Naive thymus-derived CD8-positive, alpha-beta T cell (primary cell): ENCODE measurements around the gene PDE9A. TPM values are rescaled to one million over a fixed set of nuclear protein-coding genes. Genes with fewer than 3 reads are reported as not detected.
A peak's percentile ranks its signal among the peaks of the same experiment; 100 is the strongest.

Source experiments
- ATAC-seq, 2 donors: fragments of 150-1000 bp; cut with Tn5 transposase in 1 of 2; sonication (Bioruptor Pico), chemical (Tn5 transposase) in 1 of 2; 1 replicate in 1 of 2; 2 replicates in 1 of 2; pipeline ENCODE4 v1.10.0; 2021; ENCODE audit warnings: mild to moderate bottlenecking in 2 of 2, moderate library complexity in 2 of 2
- POLR2A ChIA-PET: fragments of 350-600 bp; sonication (Branson Sonifier 250); formaldehyde crosslinking; loops from one replicate; lab custom pipeline; 2021; ENCODE audit warnings: antibody characterized with exemption; lab: Charles Lee
- DNase-seq, 10 donors: peaks; one replicate each; pipeline versions ENCODE4 v3.0.0 to v3.0.0-alpha.2; 2020 to 2022
- H3K27ac Mint-ChIP-seq, 10 donors: one replicate each; pipeline ENCODE4 v1.8.0; 2020 to 2022; ENCODE audit warnings: mild to moderate bottlenecking in 10 of 10, mixed read lengths in 10 of 10, moderate library complexity in 4 of 10, inconsistent platforms in 1 of 10
- H3K27me3 Mint-ChIP-seq, 5 donors: one replicate each; pipeline ENCODE4 v1.8.0; 2021 to 2022; ENCODE audit warnings: mixed read lengths in 5 of 5
- H3K36me3 Mint-ChIP-seq, 3 donors: one replicate each; pipeline ENCODE4 v1.8.0; 2020 to 2022; ENCODE audit warnings: mixed read lengths in 3 of 3, mild to moderate bottlenecking in 2 of 3, inconsistent platforms in 1 of 3
- H3K4me1 Mint-ChIP-seq, 4 donors: one replicate each; pipeline ENCODE4 v1.8.0; 2021 to 2022; ENCODE audit warnings: mixed read lengths in 4 of 4
- H3K4me3 Mint-ChIP-seq, 10 donors: one replicate each; pipeline ENCODE4 v1.8.0; 2020 to 2022; ENCODE audit warnings: mild to moderate bottlenecking in 10 of 10, mixed read lengths in 10 of 10, moderate library complexity in 6 of 10, inconsistent platforms in 1 of 10
- H3K9me3 Mint-ChIP-seq, 9 donors: one replicate each; pipeline ENCODE4 v1.8.0; 2020 to 2022; ENCODE audit warnings: mixed read lengths in 9 of 9, mild to moderate bottlenecking in 3 of 9, inconsistent platforms in 1 of 9, moderate library complexity in 1 of 9
- polyA plus RNA-seq, 3 donors: library from polyadenylated mRNA; unstranded; fragments of 300-500 nt; fragmentation: Illumina TruSeq; gene quantifications; one replicate each; pipeline ENCODE4 v1.2.3, GENCODE V29; 2021
- total RNA-seq, 8 experiments: library from RNA in 2 of 8; stranded (reverse) in 2 of 8; gene quantifications; one replicate each; pipeline ENCODE4 v1.2.3 and lab custom pipeline; 2021 to 2026

Gene PDE9A
- total and polyA plus RNA-seq, 5 experiments from 2014 or later: 3.6 to 17.1 (median 5.1) TPM

DNA sequence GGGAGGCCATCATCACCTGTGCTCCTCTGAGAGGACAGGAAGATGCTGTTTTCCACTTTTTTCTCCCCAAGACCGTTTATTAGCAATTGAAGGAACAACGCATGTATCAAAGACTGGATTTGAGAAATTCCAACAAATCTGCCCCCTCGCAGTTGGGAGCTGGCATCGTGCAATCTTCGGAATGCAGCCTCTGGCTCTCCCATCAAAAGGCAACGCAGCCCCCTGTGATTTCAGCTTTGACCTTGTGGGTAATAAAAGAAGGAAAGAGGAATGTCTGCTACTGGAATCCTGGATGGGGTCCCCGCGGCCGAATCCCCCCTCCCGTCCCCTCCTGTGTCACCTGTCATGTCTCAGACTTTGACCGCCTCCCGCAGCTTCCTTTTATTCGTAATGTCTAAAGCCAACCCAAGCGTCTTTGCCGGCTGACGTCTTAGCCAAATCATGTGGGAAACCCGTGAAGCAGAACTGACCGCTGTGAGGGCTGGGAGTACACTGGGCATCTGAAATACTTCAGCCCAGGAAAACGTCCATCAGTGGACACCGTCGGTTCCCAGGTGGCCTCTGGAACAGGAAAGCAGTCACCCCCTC lies 124.4 kb downstream of the PDE9A start:
- POLR2A ChIA-PET: no interaction called here
- Mint-ChIP-seq H3K27ac (peak overlapping the region in 5 of 10 donors; percentile 6 to 67 (median 51)), H3K4me3 (no peak overlapping the region), H3K4me1 (peaks cover 13 to 26% (median 26%) of the 10 kb centered on the region in 4 donors), H3K36me3 (peaks cover 0 to 20% (median 5%) of the 10 kb centered on the region in 3 donors), H3K9me3 (no peaks in the 10 kb centered on the region), H3K27me3 (no peaks in the 10 kb centered on the region)
- ATAC-seq (no peak), DNase-seq (no peak)

- ATAC-seq: no peak
- H3K4me1 Mint-ChIP-seq: peaks cover 22 to 42% (median 41%) of the 10 kb centered on the region in 4 donors
- H3K27me3 Mint-ChIP-seq: no peaks in the 10 kb centered on the region
- DNase-seq: no peak
- H3K4me3 Mint-ChIP-seq: no peak overlapping the region
- H3K36me3 Mint-ChIP-seq: peaks cover 0 to 11% (median 3%) of the 10 kb centered on the region in 3 donors
- no peaks in the 10 kb centered on the region for H3K9me3 Mint-ChIP-seq
- peak overlapping the region in 7 of 10 donors; percentile 0 to 99 (median 51) for H3K27ac Mint-ChIP-seq
- POLR2A ChIA-PET: interaction anchor here (4.8 kb wide), 1 partner anchor 32 kb away, joined by 85 read pairs; no protein-coding TSS in a partner anchor
Observed at GRCh38 chr21:42779431-42779861, 126.0 kb downstream of the PDE9A start.

DNA sequence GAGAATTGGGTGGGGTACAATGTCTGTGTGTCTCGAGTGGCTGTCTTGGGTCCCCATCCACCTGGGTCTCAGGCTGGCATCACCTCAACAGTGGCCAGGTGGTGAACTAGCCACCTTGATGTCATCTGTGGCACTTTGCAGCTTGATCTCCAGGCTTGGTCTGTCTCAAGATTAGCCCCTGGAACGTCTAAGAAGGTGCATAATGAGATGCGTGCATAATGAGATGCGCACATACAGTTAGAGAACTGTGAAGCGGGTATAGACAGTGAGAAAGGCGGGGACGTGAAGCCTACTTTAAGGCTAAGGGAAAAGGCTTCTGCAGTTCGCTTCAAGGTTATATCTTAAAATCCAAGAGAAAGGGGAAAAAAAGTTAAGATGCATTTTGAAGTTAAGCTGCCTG lies 127.2 kb downstream of the PDE9A start:
- H3K9me3 Mint-ChIP-seq: no peaks in the 10 kb centered on the region
- H3K36me3 Mint-ChIP-seq: peaks cover 0 to 8% (median under 1%) of the 10 kb centered on the region in 3 donors
- peak overlapping the region in 7 of 10 donors; percentile 5 to 74 (median 43) for H3K4me3 Mint-ChIP-seq
- no peaks in the 10 kb centered on the region for H3K27me3 Mint-ChIP-seq
- H3K4me1 Mint-ChIP-seq: peaks cover 27 to 51% (median 48%) of the 10 kb centered on the region in 4 donors
- ATAC-seq (no peak), DNase-seq (no peak)
- POLR2A ChIA-PET: interaction anchor here (0.8 to 4.8 kb wide), 3 partner anchors 33 to 166 kb away, joined by 3 to 85 read pairs (median 29); partner anchors contain the start of gene PDE9A
- peak overlapping the region; percentile 57 to 99 (median 78) for H3K27ac Mint-ChIP-seq

DNA sequence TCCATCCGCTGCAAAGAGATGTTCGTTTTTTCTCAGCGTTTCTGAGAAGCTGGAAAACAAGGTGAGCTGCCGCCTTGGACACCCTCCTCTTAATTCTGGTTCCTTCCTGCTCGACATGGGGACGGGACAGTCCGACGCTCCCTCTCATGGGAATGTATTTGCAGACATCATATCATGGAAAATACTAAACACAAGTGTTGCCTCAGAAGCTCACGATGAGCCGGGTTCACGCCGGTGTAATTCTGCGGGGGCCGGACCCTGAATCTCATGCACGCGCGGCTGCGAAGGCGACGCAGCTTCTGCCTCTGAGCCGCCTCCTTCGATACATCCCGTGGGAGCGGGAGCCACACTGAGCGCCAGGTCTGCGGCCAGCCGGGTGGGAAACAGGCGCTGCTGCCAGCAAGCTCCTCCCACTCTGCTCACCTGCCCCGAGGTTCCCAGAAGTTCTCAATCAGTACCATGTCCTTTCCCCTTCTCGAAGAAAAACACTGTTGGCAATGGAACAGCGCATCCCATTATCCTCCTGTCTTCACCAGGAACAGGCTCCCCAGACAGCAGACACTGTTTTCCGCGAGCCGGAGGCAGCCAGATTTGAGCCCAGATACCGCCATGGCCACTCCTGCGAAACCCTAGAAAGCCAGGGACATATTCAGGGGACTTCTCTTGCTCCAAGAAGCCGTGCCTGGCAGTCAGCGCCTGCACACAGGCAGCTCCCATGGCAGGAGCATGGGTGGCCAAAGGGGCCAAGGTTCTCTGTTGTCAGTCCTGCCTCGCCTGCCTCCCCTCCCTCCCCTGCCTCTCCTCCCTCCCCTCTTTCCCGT lies 127.9 kb downstream of the PDE9A start:
- Mint-ChIP-seq H3K36me3 (peaks cover 0 to 3% (median 0%) of the 10 kb centered on the region in 3 donors), H3K27me3 (no peaks in the 10 kb centered on the region), H3K27ac (peak overlapping the region; percentile 57 to 99 (median 82)), H3K4me1 (peaks cover 27 to 57% (median 52%) of the 10 kb centered on the region in 4 donors), H3K9me3 (peaks cover 0 to under 1% (median 0%) of the 10 kb centered on the region in 9 donors), H3K4me3 (peak overlapping the region; percentile 22 to 91 (median 69))
- DNase-seq (peak in 1 of 10 donors; percentile 9), ATAC-seq (no peak)
- POLR2A ChIA-PET: interaction anchor here (0.8 to 4.8 kb wide), 3 partner anchors 34 to 167 kb away, joined by 3 to 85 read pairs (median 29); partner anchors contain the start of gene PDE9A

DNA sequence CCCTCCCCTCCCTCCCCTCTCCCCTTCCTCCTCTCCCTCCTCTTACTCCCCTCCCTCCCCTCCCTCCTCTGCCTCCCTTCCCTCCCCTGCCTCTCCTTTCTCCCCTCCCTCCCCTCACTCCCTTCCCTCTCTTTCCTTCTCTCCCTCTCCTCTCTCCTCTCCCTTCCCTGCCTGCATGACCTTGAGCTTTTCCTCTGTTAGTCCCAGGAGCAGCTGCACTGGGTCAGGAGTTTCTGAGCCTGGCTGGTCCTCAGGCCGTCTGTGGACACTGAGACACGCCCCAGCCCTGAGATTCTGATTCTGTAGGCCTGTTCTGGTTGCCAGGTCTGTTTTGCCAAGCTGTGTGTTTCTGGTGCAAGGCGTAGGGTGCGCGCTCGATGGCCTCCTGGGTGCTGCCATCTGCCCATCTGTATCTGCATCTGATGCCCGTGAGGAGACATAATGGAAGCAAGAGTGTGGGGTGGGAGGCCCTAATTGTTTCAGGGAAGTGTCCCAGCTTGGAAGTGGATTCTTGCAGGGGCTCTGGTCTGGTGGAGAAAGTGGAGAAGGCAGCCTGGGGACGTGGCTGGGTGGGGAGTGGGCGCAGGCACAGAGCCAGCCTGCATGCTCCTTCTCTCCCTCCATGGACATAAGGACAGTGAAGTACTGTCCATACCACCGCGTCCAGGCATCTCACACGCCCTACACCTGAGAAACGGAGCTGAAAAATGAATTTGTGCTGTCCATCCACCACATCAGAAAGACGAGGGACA lies 128.7 kb downstream of the PDE9A start:
- Mint-ChIP-seq H3K27ac (peak overlapping the region; percentile 98 to 99 (median 99)), H3K9me3 (peaks cover 0 to 7% (median 0%) of the 10 kb centered on the region in 9 donors), H3K27me3 (no peaks in the 10 kb centered on the region), H3K36me3 (peaks cover 0 to 2% (median 0%) of the 10 kb centered on the region in 3 donors), H3K4me1 (peaks cover 27 to 61% (median 55%) of the 10 kb centered on the region in 4 donors), H3K4me3 (peak overlapping the region; percentile 11 to 92 (median 80))
- POLR2A ChIA-PET: interaction anchor here (0.6 to 4.8 kb wide), 5 partner anchors 11 to 128 kb away, joined by 4 to 85 read pairs (median 17); partner anchors contain the start of gene PDE9A
- DNase-seq (peak in 1 of 10 donors; percentile 10), ATAC-seq (no peak)

DNA sequence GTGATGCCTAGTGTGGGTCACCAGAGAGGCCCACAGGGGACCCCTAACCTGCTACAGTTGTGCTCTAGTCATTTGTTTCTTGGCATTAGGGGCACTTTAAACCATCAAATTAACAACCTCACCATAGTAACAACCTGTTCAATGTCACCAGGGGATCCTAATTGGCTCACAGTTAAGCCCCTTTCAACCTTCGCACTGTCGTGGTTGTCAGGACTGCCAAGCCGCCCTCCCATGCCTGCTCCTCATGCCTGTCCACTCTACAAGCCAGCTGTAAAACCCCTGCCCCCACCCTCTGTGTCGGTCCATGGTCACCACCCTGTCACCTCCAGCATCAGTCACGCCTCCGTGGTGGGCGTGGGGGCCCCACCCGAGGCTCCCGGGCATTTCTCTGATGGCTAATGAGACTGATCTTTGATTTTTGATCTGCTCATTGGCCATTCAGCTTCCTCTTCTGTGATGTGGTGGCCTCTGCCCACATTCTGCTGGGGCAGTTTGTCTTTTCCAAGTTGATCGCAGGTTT lies 129.4 kb downstream of the PDE9A start:
- Mint-ChIP-seq H3K27ac (peak overlapping the region; percentile 98 to 99 (median 99)), H3K27me3 (no peaks in the 10 kb centered on the region), H3K9me3 (peaks cover 0 to 7% (median 0%) of the 10 kb centered on the region in 9 donors), H3K4me3 (peak overlapping the region; percentile 36 to 92 (median 82)), H3K4me1 (peaks cover 27 to 61% (median 55%) of the 10 kb centered on the region in 4 donors), H3K36me3 (peaks cover 0 to 2% (median 0%) of the 10 kb centered on the region in 3 donors)
- DNase-seq (peak in 3 of 10 donors; percentile 8 to 14 (median 10)), ATAC-seq (no peak)
- POLR2A ChIA-PET: interaction anchor here (0.6 to 4.8 kb wide), 7 partner anchors 12 to 487 kb away, joined by 3 to 85 read pairs (median 11); partner anchors contain the start of gene PDE9A

DNA sequence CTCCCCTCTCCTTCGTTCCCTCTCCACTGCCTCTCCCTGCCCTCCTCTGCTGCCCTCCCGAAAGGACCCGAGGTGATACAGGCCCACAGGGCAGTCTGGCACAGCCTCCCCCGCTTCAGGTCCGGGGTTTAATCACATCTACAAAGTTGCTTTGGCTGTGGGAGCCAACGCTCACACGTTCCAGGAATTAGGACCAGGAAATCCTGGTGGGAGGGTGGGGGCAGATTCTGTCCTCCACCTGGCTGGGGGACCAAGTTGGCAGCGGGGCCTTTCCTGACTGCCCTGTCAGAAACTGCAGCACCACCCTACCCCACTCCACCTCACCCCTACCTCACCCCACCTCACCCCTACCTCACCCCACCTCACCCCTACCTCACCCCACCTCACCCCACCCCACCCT lies 130.9 kb downstream of the PDE9A start:
- DNase-seq (peak in 3 of 10 donors; percentile 12 to 74 (median 30)), ATAC-seq (peak; percentile 33 to 41)
- peak overlapping the region; percentile 98 to 99 (median 99) for H3K27ac Mint-ChIP-seq
- H3K36me3 Mint-ChIP-seq: peaks cover 0 to 2% (median 0%) of the 10 kb centered on the region in 3 donors
- H3K9me3 Mint-ChIP-seq: peaks cover 0 to 7% (median 0%) of the 10 kb centered on the region in 9 donors
- H3K4me1 Mint-ChIP-seq: peaks cover 27 to 61% (median 54%) of the 10 kb centered on the region in 4 donors
- no peaks in the 10 kb centered on the region for H3K27me3 Mint-ChIP-seq
- POLR2A ChIA-PET: interaction anchor here (0.6 to 4.8 kb wide), 9 partner anchors 33 to 189 kb away, joined by 3 to 85 read pairs (median 7); partner anchors contain the start of gene PDE9A
- H3K4me3 Mint-ChIP-seq: peak overlapping the region; percentile 77 to 92 (median 88)

GRCh38 chr21:42784896-42785451 lies 131.6 kb downstream of the PDE9A start:
- H3K4me1 Mint-ChIP-seq: peaks cover 25 to 61% (median 53%) of the 10 kb centered on the region in 4 donors
- H3K9me3 Mint-ChIP-seq: peaks cover 0 to 7% (median 0%) of the 10 kb centered on the region in 9 donors
- H3K36me3 Mint-ChIP-seq: peaks cover 0 to 2% (median 0%) of the 10 kb centered on the region in 3 donors
- peak in 1 of 10 donors; percentile 14 for DNase-seq
- H3K27ac Mint-ChIP-seq: peak overlapping the region; percentile 89 to 96 (median 94)
- peak overlapping the region; percentile 50 to 76 (median 63) for H3K4me3 Mint-ChIP-seq
- no peak for ATAC-seq
- no peaks in the 10 kb centered on the region for H3K27me3 Mint-ChIP-seq
- POLR2A ChIA-PET: no interaction called here

DNA sequence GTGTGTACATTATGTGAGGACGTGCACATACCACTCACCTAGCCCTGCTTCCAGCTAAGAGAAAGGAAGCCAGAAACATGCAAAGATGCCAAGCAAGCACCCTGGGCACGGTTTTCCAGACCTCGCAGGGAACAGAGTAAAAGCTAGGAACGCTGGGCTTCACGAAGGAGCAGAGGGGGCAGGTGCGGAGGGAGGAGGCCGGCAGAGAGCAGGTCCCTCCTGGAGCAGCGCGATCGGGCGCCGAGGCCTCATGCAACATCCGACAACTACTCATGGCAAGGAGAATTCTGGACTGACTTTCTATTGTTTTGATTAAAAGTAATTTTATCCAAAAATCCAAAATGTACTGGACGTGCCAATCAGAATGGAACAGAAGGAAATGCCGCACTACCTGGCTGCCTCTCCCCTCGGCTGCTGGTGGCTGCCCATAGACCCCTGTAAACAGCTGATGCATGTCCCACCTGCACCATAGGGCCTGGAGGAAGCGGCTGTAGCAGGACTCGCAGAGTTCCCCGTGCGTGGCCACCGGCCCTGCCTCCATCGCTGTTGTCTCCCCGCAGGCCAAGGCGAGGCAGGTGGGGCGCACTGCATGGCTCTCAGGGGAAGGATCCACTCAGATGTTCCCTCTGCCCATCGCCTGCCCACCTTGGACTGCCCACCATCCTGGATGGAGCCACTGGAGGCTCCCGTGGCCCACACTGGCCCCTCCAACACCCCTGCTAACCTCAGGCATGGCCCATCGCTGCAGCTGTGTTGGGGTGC lies 132.4 kb downstream of the PDE9A start:
- peaks cover 0 to 2% (median 0%) of the 10 kb centered on the region in 3 donors for H3K36me3 Mint-ChIP-seq
- ATAC-seq (no peak), DNase-seq (no peak)
- H3K9me3 Mint-ChIP-seq: peaks cover 0 to 7% (median 0%) of the 10 kb centered on the region in 9 donors
- no peaks in the 10 kb centered on the region for H3K27me3 Mint-ChIP-seq
- peak overlapping the region; percentile 89 to 96 (median 94) for H3K27ac Mint-ChIP-seq
- POLR2A ChIA-PET: interaction anchor here (1.3 to 1.4 kb wide), 2 partner anchors 9 to 25 kb away, joined by 3 read pairs; no protein-coding TSS in a partner anchor
- H3K4me1 Mint-ChIP-seq: peaks cover 25 to 54% (median 47%) of the 10 kb centered on the region in 4 donors
- peak overlapping the region in 7 of 10 donors; percentile 4 to 65 (median 58) for H3K4me3 Mint-ChIP-seq

DNA sequence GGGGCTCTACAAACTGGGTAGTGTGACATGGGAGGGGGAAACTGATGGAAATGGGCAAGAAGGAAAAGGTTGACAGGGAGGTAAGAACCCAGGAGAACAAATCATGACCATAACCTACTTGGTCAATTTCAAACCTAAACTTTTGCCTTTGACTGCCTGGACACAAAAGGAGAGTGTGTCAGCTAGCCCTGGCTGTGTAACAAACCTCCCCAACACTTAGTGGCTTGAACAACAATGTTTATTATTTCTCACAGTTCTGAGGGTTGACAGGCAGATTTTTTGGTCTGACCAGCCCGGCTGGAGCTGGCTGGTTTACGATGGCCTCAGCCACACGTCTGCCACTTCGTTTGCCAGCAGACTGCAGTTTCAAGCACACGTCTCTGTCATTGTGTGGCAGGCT lies 133.5 kb downstream of the PDE9A start:
- H3K27ac Mint-ChIP-seq: peak overlapping the region; percentile 7 to 96 (median 92)
- peaks cover 25 to 44% (median 39%) of the 10 kb centered on the region in 4 donors for H3K4me1 Mint-ChIP-seq
- peaks cover 0 to 2% (median 0%) of the 10 kb centered on the region in 3 donors for H3K36me3 Mint-ChIP-seq
- no peak overlapping the region for H3K4me3 Mint-ChIP-seq
- no peak for ATAC-seq
- peaks cover 0 to 7% (median 0%) of the 10 kb centered on the region in 9 donors for H3K9me3 Mint-ChIP-seq
- H3K27me3 Mint-ChIP-seq: no peaks in the 10 kb centered on the region
- no peak for DNase-seq
- POLR2A ChIA-PET: interaction anchor here (1.4 kb wide), 1 partner anchor 26 kb away, joined by 3 read pairs; no protein-coding TSS in a partner anchor
